Endometrial microvascular endothelial cells (primary cell): Measurements from ENCODE around the gene ASPRV1. TPM values are rescaled to one million over a fixed set of nuclear protein-coding genes. Genes with fewer than 3 reads are reported as not detected.
"Not testable (repeated sequence)": the region's sequence is repeated elsewhere in the genome, so short reads cannot be mapped to it uniquely, and the experiment has no call there.

Experiments
- in situ Hi-C: cut with HindIII; loops from 2 replicates; pipeline ENCODE4 v1.10.0; 2017; ENCODE audit warnings: low sequenced_read_pairs, low pct_unique_long_range_greater_than_20kb; ENCODE audit errors: inconsistent ontology term
- total RNA-seq: library from RNA; depleted of rRNA; stranded (reverse); fragments of >200 nt; gene quantifications from one replicate; pipeline ENCODE4 v1.2.3, GENCODE V29; 2015; ENCODE audit errors: inconsistent ontology term

Gene ASPRV1
- total RNA-seq, result not detected

DNA sequence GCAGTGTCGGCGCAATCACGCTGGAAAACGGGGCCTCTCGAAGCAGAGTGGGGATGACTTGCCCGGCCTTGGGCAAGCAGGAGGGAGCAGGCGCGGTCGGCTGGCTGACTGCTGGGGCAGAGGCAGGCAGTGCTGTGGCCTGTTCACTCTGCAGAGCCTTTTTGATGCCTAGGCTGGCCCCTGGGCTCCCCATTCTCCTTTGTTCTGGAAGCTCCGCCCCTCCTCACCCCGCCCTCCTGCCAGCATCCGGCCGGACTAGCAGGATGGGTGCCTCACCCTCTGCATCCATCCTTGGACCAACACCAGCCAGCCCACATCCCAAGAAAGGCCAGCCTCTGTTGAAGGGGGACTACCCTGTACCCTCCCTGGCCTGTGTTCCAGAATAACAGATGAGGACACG is at the start of gene ASPRV1:
Gene ASPRV1 (minus strand): TSS at position 136 of the 400 bp plus-strand sequence. CDS start 195 bp downstream, outside the sequence.
- in situ Hi-C loops, result no loop called here

- in situ Hi-C loops, result no loop called here
Measured at GRCh38 chr2:70010576-70011111, 49.2 kb upstream of the ASPRV1 start.

- in situ Hi-C loops, result no loop called here
Measured at GRCh38 chr2:70009762-70010575, 48.5 kb upstream of the ASPRV1 start.

- in situ Hi-C loops, result no loop called here
Measured at GRCh38 chr2:70008290-70008689, 46.9 kb upstream of the ASPRV1 start.

- in situ Hi-C loops, result no loop called here
Measured at GRCh38 chr2:70007151-70007550, 45.7 kb upstream of the ASPRV1 start.

DNA sequence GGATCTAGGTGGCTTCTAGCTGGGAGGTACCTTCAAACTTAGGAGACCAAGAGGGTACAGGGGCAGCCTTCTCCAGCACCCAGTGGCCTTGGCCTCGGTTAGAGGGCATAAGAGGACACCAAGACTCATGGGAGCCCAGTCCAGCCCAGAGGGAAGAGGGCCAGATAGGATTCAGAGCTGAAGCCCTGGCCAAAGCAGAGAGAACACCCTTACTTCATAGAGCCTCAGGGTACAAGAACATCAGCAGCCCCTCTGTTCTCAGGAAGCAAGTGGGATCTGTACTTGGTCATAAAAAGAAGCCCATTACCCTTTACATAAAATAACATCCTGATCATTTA is 45.0 kb upstream of the ASPRV1 start:
- in situ Hi-C loops, result no loop called here

GRCh38 chr2:70005752-70006446 is 44.5 kb upstream of the ASPRV1 start:
- in situ Hi-C loops, result no loop called here

DNA sequence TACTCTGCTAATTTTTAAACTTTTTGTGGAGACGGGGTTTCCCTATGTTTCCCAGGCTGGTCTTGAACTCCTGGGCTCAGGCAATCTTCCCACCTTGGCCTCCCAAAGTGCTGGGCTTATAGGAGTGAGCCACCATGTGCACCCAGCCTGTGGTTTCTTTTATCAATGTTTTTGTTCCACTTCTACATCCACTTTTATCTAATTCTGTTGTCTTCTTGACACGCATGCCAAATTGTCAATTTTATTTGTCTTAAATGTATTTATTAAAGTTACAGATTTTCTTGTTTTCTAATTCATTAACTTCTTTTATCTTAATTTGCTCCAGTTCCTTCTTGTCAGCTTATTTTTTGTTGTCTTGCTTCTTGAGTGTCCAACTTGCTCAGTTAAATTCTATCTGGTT is 43.8 kb upstream of the ASPRV1 start:
- in situ Hi-C loops, result no loop called here

DNA sequence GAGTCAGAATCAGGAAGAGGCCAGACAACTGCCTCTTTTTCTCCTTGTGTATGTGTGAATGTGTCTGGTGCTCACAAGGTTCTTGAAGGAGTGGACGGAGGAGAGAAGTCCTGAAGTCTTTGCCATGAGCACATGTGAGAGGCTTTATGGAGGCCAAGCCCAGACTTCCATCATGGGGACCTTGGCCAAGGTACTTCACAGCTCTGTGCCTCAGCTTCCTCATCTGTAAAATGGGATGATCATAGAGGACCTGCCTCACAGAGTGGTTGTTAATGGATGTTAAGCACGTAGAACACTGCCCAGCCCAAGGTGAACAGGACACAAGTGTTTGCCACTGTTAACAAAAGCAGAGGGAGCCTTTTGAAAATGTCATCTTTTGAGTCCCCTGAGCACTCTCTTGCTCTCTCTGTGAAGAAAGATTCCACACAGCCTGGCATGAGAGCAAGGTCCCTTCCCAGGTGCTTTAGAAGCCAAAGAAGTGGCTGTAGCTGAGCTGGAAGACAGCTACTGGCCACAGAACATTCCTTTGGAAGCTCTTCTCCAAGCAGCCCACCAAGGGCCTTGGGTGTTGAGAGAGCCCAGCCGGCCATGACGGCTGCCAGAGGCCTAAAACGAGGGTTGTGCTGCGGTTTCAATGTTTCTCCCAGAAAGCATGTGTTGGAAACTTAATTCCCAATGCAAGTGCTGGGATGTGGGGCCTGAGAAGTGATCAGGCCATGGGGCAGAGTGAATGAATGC is 41.8 kb upstream of the ASPRV1 start:
- in situ Hi-C loops, result no loop called here

GRCh38 chr2:70002241-70002899 is 40.9 kb upstream of the ASPRV1 start:
- in situ Hi-C loops, result no loop called here

DNA sequence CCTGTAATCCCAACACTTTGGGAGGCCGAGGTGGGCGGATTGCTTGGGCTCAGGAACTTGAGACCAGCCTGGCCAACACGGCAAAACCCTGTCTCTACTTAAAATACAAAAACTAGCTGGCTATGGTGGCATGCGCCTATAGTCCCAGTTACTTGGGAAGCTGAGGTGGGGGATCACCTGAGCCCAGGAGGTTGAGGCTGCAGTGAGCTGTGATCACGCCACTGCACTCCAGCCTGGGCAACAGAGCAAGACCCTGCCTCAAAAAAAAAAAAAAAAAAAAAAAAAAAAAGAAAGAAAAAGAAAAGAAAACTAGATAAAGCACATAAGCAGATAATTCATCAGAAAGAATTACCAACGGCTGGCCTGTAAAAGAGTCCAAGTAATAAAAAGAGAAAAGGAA is 39.1 kb upstream of the ASPRV1 start:
- in situ Hi-C loops, result not testable (repeated sequence)

DNA sequence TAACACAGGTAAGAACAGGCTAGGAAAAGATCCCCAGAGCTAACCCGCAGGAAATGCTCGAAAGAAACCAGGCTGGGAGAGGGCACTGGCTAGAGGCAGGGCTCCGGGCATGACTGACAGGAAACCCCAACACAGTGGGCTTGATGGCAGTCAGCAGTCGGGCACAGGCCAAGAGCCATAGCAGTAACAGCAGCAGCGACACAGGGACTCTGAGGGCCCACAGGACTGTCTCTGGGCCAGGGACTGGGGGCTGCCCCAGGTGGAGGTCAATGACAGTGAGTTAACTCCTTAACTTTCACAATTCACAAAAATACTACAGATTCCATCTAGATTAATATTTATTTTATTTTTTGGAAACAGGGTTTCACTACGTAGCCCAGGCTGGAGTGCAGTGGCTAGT is 37.3 kb upstream of the ASPRV1 start:
- in situ Hi-C loops, result no loop called here

GRCh38 chr2:69997015-69997830 is 35.8 kb upstream of the ASPRV1 start:
- in situ Hi-C loops, result no loop called here

- in situ Hi-C loops, result no loop called here
Measured at GRCh38 chr2:69995511-69995910, 34.1 kb upstream of the ASPRV1 start.

DNA sequence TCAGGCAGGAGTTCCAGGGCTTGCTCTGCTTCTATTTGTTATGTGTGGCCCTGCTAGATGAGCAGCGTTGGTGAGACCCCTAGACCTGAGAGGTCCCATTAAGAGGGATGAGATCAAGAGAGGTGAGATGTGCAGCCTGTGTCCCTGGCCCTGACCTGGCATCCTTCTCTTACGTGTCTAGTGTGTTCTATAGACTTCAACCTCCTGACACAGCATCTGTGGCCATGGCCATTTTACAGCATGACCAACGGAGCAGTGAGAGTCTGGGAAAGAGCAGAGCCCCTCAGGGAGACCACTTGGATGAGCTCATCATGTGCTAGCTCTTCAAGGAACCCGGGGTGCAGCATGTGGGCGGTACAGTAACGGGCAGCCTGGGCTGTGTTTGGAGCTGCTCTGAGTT is 32.7 kb upstream of the ASPRV1 start:
- in situ Hi-C loops, result no loop called here

DNA sequence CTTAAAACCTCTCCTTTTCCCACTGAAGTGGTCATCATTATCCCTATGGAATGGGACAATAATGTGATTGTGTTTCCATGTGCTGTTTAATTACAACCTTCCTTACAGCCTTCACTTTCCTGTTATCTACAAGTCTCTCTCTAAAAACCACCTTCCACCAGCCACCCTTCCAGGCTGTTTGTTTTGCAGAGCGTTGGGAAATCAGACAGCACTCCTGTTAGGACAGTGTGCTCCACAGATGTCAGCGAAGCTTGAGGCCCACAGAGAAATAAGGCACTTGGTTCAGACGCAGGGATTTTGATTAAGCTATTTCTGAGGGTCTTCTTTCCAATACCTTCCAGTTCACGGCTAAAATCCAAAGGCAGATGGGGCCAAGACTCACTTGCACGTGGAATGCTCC is 32.3 kb upstream of the ASPRV1 start:
- in situ Hi-C loops, result no loop called here

- in situ Hi-C loops, result no loop called here
Measured at GRCh38 chr2:69993048-69993565, 31.7 kb upstream of the ASPRV1 start.
